ENCODE measurements around the gene PPP2R1B.

DNA sequence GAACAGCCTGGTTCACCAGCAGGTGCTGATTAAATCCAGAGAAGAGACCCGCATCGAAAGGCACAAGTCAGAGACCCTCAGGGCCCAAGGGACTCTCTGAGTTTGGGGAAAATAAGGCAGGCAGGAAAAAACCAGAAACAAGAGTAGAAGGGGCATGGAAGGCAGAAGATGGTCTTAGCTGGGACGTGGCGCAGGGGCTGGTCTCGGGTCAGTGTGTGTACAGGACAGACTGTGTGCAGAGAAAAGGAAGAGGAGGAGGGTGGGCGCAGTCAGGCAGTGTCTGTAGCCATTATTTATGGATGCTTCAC lies 31.3 kb downstream of the PPP2R1B start:
- TF ChIP-seq, protein P1, sequence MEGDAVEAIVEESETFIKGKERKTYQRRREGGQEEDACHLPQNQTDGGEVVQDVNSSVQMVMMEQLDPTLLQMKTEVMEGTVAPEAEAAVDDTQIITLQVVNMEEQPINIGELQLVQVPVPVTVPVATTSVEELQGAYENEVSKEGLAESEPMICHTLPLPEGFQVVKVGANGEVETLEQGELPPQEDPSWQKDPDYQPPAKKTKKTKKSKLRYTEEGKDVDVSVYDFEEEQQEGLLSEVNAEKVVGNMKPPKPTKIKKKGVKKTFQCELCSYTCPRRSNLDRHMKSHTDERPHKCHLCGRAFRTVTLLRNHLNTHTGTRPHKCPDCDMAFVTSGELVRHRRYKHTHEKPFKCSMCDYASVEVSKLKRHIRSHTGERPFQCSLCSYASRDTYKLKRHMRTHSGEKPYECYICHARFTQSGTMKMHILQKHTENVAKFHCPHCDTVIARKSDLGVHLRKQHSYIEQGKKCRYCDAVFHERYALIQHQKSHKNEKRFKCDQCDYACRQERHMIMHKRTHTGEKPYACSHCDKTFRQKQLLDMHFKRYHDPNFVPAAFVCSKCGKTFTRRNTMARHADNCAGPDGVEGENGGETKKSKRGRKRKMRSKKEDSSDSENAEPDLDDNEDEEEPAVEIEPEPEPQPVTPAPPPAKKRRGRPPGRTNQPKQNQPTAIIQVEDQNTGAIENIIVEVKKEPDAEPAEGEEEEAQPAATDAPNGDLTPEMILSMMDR (IDR thresholded peaks at IDR 0.05; ENCODE audit: poor library complexity, severe bottlenecking) = no peak
- no peak for TF ChIP-seq TAF1 (IDR thresholded peaks at IDR 0.05; ENCODE audit: low read depth)
- TF ChIP-seq RAD21 (conservative IDR thresholded peaks at IDR 0.05) = no peak
- TF ChIP-seq EZH2 (IDR thresholded peaks at IDR 0.05; ENCODE audit: borderline replicate concordance, insufficient read depth, low read length, poor library complexity, severe bottlenecking) = no peak
- TF ChIP-seq POLR2AphosphoS5 (IDR thresholded peaks at IDR 0.05) = no peak
- no peak for TF ChIP-seq MXI1 (conservative IDR thresholded peaks at IDR 0.05; ENCODE audit: poor library complexity, severe bottlenecking)
- no peak for TF ChIP-seq EP300 (conservative IDR thresholded peaks at IDR 0.05; ENCODE audit: poor library complexity, severe bottlenecking)
- TF ChIP-seq, protein P2, sequence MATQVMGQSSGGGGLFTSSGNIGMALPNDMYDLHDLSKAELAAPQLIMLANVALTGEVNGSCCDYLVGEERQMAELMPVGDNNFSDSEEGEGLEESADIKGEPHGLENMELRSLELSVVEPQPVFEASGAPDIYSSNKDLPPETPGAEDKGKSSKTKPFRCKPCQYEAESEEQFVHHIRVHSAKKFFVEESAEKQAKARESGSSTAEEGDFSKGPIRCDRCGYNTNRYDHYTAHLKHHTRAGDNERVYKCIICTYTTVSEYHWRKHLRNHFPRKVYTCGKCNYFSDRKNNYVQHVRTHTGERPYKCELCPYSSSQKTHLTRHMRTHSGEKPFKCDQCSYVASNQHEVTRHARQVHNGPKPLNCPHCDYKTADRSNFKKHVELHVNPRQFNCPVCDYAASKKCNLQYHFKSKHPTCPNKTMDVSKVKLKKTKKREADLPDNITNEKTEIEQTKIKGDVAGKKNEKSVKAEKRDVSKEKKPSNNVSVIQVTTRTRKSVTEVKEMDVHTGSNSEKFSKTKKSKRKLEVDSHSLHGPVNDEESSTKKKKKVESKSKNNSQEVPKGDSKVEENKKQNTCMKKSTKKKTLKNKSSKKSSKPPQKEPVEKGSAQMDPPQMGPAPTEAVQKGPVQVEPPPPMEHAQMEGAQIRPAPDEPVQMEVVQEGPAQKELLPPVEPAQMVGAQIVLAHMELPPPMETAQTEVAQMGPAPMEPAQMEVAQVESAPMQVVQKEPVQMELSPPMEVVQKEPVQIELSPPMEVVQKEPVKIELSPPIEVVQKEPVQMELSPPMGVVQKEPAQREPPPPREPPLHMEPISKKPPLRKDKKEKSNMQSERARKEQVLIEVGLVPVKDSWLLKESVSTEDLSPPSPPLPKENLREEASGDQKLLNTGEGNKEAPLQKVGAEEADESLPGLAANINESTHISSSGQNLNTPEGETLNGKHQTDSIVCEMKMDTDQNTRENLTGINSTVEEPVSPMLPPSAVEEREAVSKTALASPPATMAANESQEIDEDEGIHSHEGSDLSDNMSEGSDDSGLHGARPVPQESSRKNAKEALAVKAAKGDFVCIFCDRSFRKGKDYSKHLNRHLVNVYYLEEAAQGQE (IDR thresholded peaks at IDR 0.05; ENCODE audit: borderline replicate concordance) = no peak

Data from neural cell (in vitro differentiated cells).